HCT116 (cell line): Measurements from ENCODE around the gene CATSPERD.

Source experiments
- CEBPB ChIP-seq: IDR thresholded peaks from 2 replicates; pipeline ENCODE4 v1.6.1; 2012; ENCODE audit warnings: low read depth
- CTCF ChIP-seq, 3 experiments: fragments of 200-600 bp in 1 of 3; sonication (generic) in 1 of 3; IDR thresholded peaks in 2 of 3; conservative IDR thresholded peaks in 1 of 3; 2 replicates each; pipeline ENCODE4 v1.5.1; 2012 to 2017; ENCODE audit warnings: low read depth in 2 of 3, low read length in 2 of 3, antibody characterized with exemption in 1 of 3, borderline replicate concordance in 1 of 3, control low read depth in 1 of 3, mild to moderate bottlenecking in 1 of 3, mixed read lengths in 1 of 3, mixed run types in 1 of 3, moderate library complexity in 1 of 3; ENCODE audit not compliant: insufficient read depth in 1 of 3
- ELF1 ChIP-seq: IDR thresholded peaks from 2 replicates; pipeline ENCODE4 v1.6.1; 2012; ENCODE audit warnings: low read depth, borderline replicate concordance
- EZH2 ChIP-seq: fragments of 200-600 bp; sonication (generic); IDR thresholded peaks from 2 replicates; pipeline ENCODE4 v1.6.1; 2017; ENCODE audit warnings: antibody characterized with exemption, mixed run types
- POLR2A ChIP-seq: IDR thresholded peaks from 2 replicates; pipeline ENCODE4 v1.7.0; 2011; ENCODE audit warnings: borderline replicate concordance; ENCODE audit not compliant: insufficient read depth, insufficient read length; ENCODE audit errors: extremely low read depth
- POLR2AphosphoS5 ChIP-seq: IDR thresholded peaks from 2 replicates; pipeline ENCODE4 v1.6.1; 2011; ENCODE audit warnings: mild to moderate bottlenecking, low read depth, low read length, moderate library complexity
- REST ChIP-seq: IDR thresholded peaks from 2 replicates; pipeline ENCODE4 v1.6.1; 2012; ENCODE audit warnings: low read depth
- SIN3A ChIP-seq: IDR thresholded peaks from 2 replicates; pipeline ENCODE4 v1.6.1; 2012; ENCODE audit warnings: low read depth
- ZNF274 ChIP-seq: fragments of 200-500 bp; sonication (Bioruptor generic); IDR thresholded peaks from 2 replicates; pipeline ENCODE4 v1.6.1; 2014; ENCODE audit warnings: mild to moderate bottlenecking, low read depth, low read length, inconsistent platforms

GRCh38 chr19:5713228-5713627 lies 7.2 kb upstream of the CATSPERD start:
- TF ChIP-seq POLR2A (no peak), CTCF (IDR thresholded peaks at IDR 0.05 in 2 of 3, conservative IDR thresholded peaks at IDR 0.05 in 1 of 3; ENCODE audit: borderline replicate concordance in 1 of 3, insufficient read depth in 1 of 3, low read depth in 2 of 3, low read length in 2 of 3) (no peak), EZH2 (no peak), SIN3A (no peak), REST (no peak), ZNF274 (no peak), CEBPB (no peak), POLR2AphosphoS5 (no peak), ELF1 (no peak)
